H1 (cell line): ENCODE measurements around the gene COL8A2. TPM values are rescaled to one million over a fixed set of nuclear protein-coding genes. Genes with fewer than 3 reads are reported as not detected.

Experiments used
- CTCF ChIA-PET: fragments of 300-600 bp; sonication (Branson Sonifier 250); formaldehyde crosslinking; loops from one replicate; lab custom pipeline; 2021; ENCODE audit not compliant: partially characterized antibody; lab: Charles Lee
- POLR2A ChIA-PET: fragments of 300-600 bp; sonication (Branson Sonifier 250); formaldehyde crosslinking; loops from one replicate; lab custom pipeline; 2021; ENCODE audit warnings: inconsistent platforms; ENCODE audit not compliant: partially characterized antibody; lab: Charles Lee
- DNase-seq, 2 experiments: peaks; one replicate each; pipeline versions ENCODE4 v3.0.0 to v3.0.0-alpha.2; 2010 to 2022; ENCODE audit warnings: low spot score in 2 of 2, low read depth in 1 of 2, mixed read lengths in 1 of 2
- FAIRE-seq: peaks from 2 replicates; lab custom pipeline; 2011; peaks lifted over from hg19 to GRCh38; lab: Jason Lieb, UNC
- H2AFZ ChIP-seq: 2 replicates; pipeline ENCODE4 v1.8.1; 2012; ENCODE audit warnings: low read length, inconsistent platforms
- H2AK5ac ChIP-seq: 2 replicates; pipeline ENCODE4 v1.6.1; 2013; ENCODE audit warnings: low read depth, low read length
- H2BK120ac ChIP-seq: replicated peaks from 2 replicates; pipeline ENCODE3; 2013; ENCODE audit warnings: low read depth, low read length, inconsistent platforms
- H2BK12ac ChIP-seq: 2 replicates; pipeline ENCODE4 v1.6.1; 2013; ENCODE audit warnings: low read depth, low read length
- H2BK15ac ChIP-seq: 2 replicates; pipeline ENCODE4 v1.6.1; 2013; ENCODE audit warnings: low read length
- H2BK20ac ChIP-seq: 2 replicates; pipeline ENCODE4 v1.6.1; 2013; ENCODE audit warnings: low read length
- H2BK5ac ChIP-seq: 2 replicates; pipeline ENCODE4 v1.6.1; 2013; ENCODE audit warnings: low read depth, low read length
- H3K14ac ChIP-seq: 2 replicates; pipeline ENCODE4 v1.6.1; 2013; ENCODE audit warnings: inconsistent platforms; ENCODE audit not compliant: insufficient read length
- H3K18ac ChIP-seq: 2 replicates; pipeline ENCODE4 v1.6.1; 2013; ENCODE audit warnings: low read length; ENCODE audit errors: extremely low read depth
- H3K23ac ChIP-seq: 2 replicates; pipeline ENCODE4 v1.6.1; 2013; ENCODE audit warnings: inconsistent platforms; ENCODE audit not compliant: insufficient read length
- H3K23me2 ChIP-seq: 2 replicates; pipeline ENCODE4 v1.6.1; 2013; ENCODE audit warnings: low read depth, low read length
- H3K27ac ChIP-seq: 2 replicates; pipeline ENCODE4 v1.6.1; 2011; ENCODE audit warnings: low read depth, low read length, inconsistent platforms
- H3K27me3 ChIP-seq, 4 experiments: replicated peaks in 1 of 4; 1 replicate in 1 of 4; 2 replicates in 3 of 4; pipeline versions ENCODE4 v1.6.1 to v1.8.1; 2011 to 2013; ENCODE audit warnings: low read length in 3 of 4, mild to moderate bottlenecking in 3 of 4, inconsistent platforms in 2 of 4, mixed read lengths in 2 of 4, moderate library complexity in 1 of 4; ENCODE audit not compliant: control insufficient read depth in 3 of 4, insufficient read depth in 3 of 4; ENCODE audit errors: extremely low read depth in 1 of 4
- H3K36me3 ChIP-seq, 4 experiments: 2 replicates each; pipeline versions ENCODE4 v1.6.1 to v1.8.1; 2011 to 2013; ENCODE audit warnings: mild to moderate bottlenecking in 4 of 4, low read length in 3 of 4, moderate library complexity in 2 of 4, control low read depth in 1 of 4, inconsistent platforms in 1 of 4; ENCODE audit not compliant: insufficient read depth in 4 of 4, control insufficient read depth in 2 of 4
- H3K4ac ChIP-seq: replicated peaks from 2 replicates; pipeline ENCODE3; 2013; ENCODE audit warnings: low read length, low read depth, mixed read lengths, inconsistent platforms; ENCODE audit not compliant: insufficient read length
- H3K4me1 ChIP-seq, 4 experiments: replicated peaks in 1 of 4; 1 replicate in 1 of 4; 2 replicates in 3 of 4; pipeline versions ENCODE4 v1.6.1 to v1.8.1; 2011 to 2013; ENCODE audit warnings: low read length in 3 of 4, inconsistent platforms in 2 of 4, mixed read lengths in 1 of 4; ENCODE audit not compliant: insufficient read depth in 4 of 4, control insufficient read depth in 3 of 4
- H3K4me2 ChIP-seq, 2 experiments: 2 replicates each; pipeline versions ENCODE4 v1.6.1 to v1.8.1; 2011 to 2013; ENCODE audit warnings: low read depth in 2 of 2, low read length in 2 of 2, control low read depth in 1 of 2, inconsistent platforms in 1 of 2, mild to moderate bottlenecking in 1 of 2; ENCODE audit not compliant: insufficient read depth in 1 of 2
- H3K4me3 ChIP-seq, 4 experiments: fragments of 200-600, 300-600 bp in 1 of 4; sonication (generic), shearing (Covaris generic), sonication (Bioruptor Twin) in 1 of 4; 2 replicates each; pipeline versions ENCODE4 v1.5.1 to v1.8.1; 2011 to 2016; ENCODE audit warnings: low read length in 4 of 4, low read depth in 3 of 4, control low read depth in 2 of 4, inconsistent platforms in 2 of 4, mild to moderate bottlenecking in 2 of 4, mixed read lengths in 1 of 4, moderate library complexity in 1 of 4; ENCODE audit not compliant: insufficient read depth in 2 of 4; ENCODE audit errors: extremely low read depth in 1 of 4
- H3K56ac ChIP-seq: replicated peaks from 2 replicates; pipeline ENCODE3; 2013; ENCODE audit warnings: low read depth, mild to moderate bottlenecking, mixed read lengths, low read length, inconsistent platforms; ENCODE audit not compliant: insufficient read length
- H3K79me1 ChIP-seq: 2 replicates; pipeline ENCODE4 v1.6.1; 2013; ENCODE audit warnings: low read depth, low read length, control low read depth
- H3K79me2 ChIP-seq, 2 experiments: 2 replicates each; pipeline versions ENCODE4 v1.6.1 to v1.8.1; 2012 to 2013; ENCODE audit warnings: low read length in 2 of 2, mild to moderate bottlenecking in 2 of 2, inconsistent platforms in 1 of 2; ENCODE audit not compliant: insufficient read depth in 2 of 2, control insufficient read depth in 1 of 2
- H3K9ac ChIP-seq, 4 experiments: replicated peaks in 1 of 4; 1 replicate in 1 of 4; 2 replicates in 3 of 4; pipeline versions ENCODE4 v1.6.1 to v1.8.1; 2011 to 2013; ENCODE audit warnings: low read depth in 3 of 4, low read length in 3 of 4, control low read depth in 2 of 4, mild to moderate bottlenecking in 2 of 4, moderate library complexity in 2 of 4, inconsistent platforms in 1 of 4; ENCODE audit errors: extremely low read depth in 1 of 4
- H3K9me3 ChIP-seq, 2 experiments: 2 replicates each; pipeline versions ENCODE4 v1.6.1 to v1.8.1; 2012 to 2013; ENCODE audit warnings: mild to moderate bottlenecking in 2 of 2, moderate library complexity in 2 of 2, control low read depth in 1 of 2, inconsistent platforms in 1 of 2, low read depth in 1 of 2, low read length in 1 of 2, mixed read lengths in 1 of 2; ENCODE audit not compliant: insufficient read depth in 2 of 2
- H4K20me1 ChIP-seq, 2 experiments: replicated peaks in 1 of 2; 2 replicates each; pipeline versions ENCODE3 to v1.8.1; 2011 to 2013; ENCODE audit warnings: inconsistent platforms in 2 of 2, low read length in 2 of 2, mild to moderate bottlenecking in 1 of 2; ENCODE audit not compliant: insufficient read depth in 2 of 2, control insufficient read depth in 1 of 2
- H4K5ac ChIP-seq: 2 replicates; pipeline ENCODE4 v1.6.1; 2013; ENCODE audit warnings: low read length, low read depth, mixed read lengths, inconsistent platforms; ENCODE audit not compliant: insufficient read length
- H4K8ac ChIP-seq: 2 replicates; pipeline ENCODE4 v1.8.0; 2013; ENCODE audit warnings: mild to moderate bottlenecking, moderate library complexity, low read length, inconsistent platforms; ENCODE audit not compliant: insufficient read depth; ENCODE audit errors: extremely low read depth
- H4K91ac ChIP-seq: replicated peaks from 2 replicates; pipeline ENCODE3; 2013; ENCODE audit warnings: low read length, mixed read lengths, inconsistent platforms; ENCODE audit not compliant: insufficient read length
- ASH2L ChIP-seq: fragments of 200-600, 300-600 bp; sonication (generic); IDR thresholded peaks from one replicate; pipeline ENCODE4 v1.7.1; 2017; ENCODE audit warnings: low read length
- BCL11A ChIP-seq, 2 experiments: IDR thresholded peaks; one replicate each; pipeline ENCODE4 v1.6.1; 2011; ENCODE audit warnings: low read depth in 2 of 2, low read length in 2 of 2, mild to moderate bottlenecking in 2 of 2
- JUND ChIP-seq: IDR thresholded peaks from 2 replicates; pipeline ENCODE4 v1.6.1; 2011; ENCODE audit warnings: mild to moderate bottlenecking, improper control_type of control experiment, low read length
- KDM4A ChIP-seq: IDR thresholded peaks from one replicate; pipeline ENCODE4 v1.7.1; 2012; ENCODE audit warnings: low read depth, mild to moderate bottlenecking, moderate library complexity, low read length, inconsistent platforms; ENCODE audit not compliant: severe bottlenecking
- RXRA ChIP-seq: IDR thresholded peaks from 2 replicates; pipeline ENCODE4 v1.6.1; 2011; ENCODE audit warnings: low read depth, mild to moderate bottlenecking, low read length, moderate library complexity; ENCODE audit not compliant: insufficient read depth
- SAP30 ChIP-seq: fragments of 300-600 bp; sonication (generic); IDR thresholded peaks from 2 replicates; pipeline ENCODE4 v1.7.1; 2012; ENCODE audit warnings: low read length, moderate library complexity, mild to moderate bottlenecking, inconsistent platforms; ENCODE audit not compliant: insufficient read depth, insufficient replicate concordance
- SP2 ChIP-seq: IDR thresholded peaks from 2 replicates; pipeline ENCODE4 v1.6.1; 2012; ENCODE audit warnings: mild to moderate bottlenecking, low read length, inconsistent platforms
- USF2 ChIP-seq: IDR thresholded peaks from 2 replicates; pipeline ENCODE4 v1.6.1; 2011; ENCODE audit warnings: low read length, improper control_type of control experiment
- WGBS, 2 experiments: shearing (Covaris generic) in 1 of 2; methylation state at CpG; one replicate each; pipeline versions ENCODE4 v1.1.6 to v1.1.7; 2013 to 2015; ENCODE audit warnings: low lambda C conversion rate in 2 of 2, mixed read lengths in 2 of 2, inconsistent platforms in 1 of 2, low coverage in 1 of 2, missing lambda C conversion rate in 1 of 2; ENCODE audit not compliant: insufficient replicate concordance in 2 of 2, insufficient coverage in 1 of 2, insufficient read length in 1 of 2; ENCODE audit errors: extremely low coverage in 1 of 2, missing lambda C conversion rate in 1 of 2; 5-methylcytosine and 5-hydroxymethylcytosine counted together
- polyA plus RNA-seq, 7 experiments: library from polyadenylated mRNA; depleted of rRNA in 3 of 7; stranded (reverse) in 5 of 7; unstranded in 2 of 7; fragments of >200 nt in 5 of 7; fragments of 200-250 nt in 2 of 7; gene quantifications; 1 replicate in 5 of 7; 2 replicates in 1 of 7; 4 replicates in 1 of 7; pipeline versions ENCODE4 v1.2.1 to v1.2.3, GENCODE V29; 2011 to 2013; ENCODE audit warnings: missing spikeins in 2 of 7, mixed read lengths in 2 of 7
- total RNA-seq: library from RNA; stranded (reverse); fragmentation: NEBNext Ultra II Directional; extraction: Animal tissue kit (Norgen Biotek cat#: 25700); gene quantifications from 2 replicates; pipeline ENCODE4 v1.2.1, GENCODE V29; 2021
- TF ChIP-seq, protein P1 (sequence below): IDR thresholded peaks from 2 replicates; pipeline ENCODE4 v1.6.1; 2012; ENCODE audit warnings: inconsistent platforms

COL8A2 gene
- total and polyA plus RNA-seq, 2 of the 8 experiments (the other 6 are each of a cell fraction or from before 2014, with no cell fraction given), result 2.1 to 2.8 TPM

GRCh38 chr1:36100376-36100775 is 24.6 kb downstream of the COL8A2 start:
- no peak overlapping the region for H3K4me3 ChIP-seq
- no peak overlapping the region for H4K8ac ChIP-seq
- no peaks in the 10 kb centered on the region for H3K9me3 ChIP-seq
- no peaks in the 10 kb centered on the region for H3K79me2 ChIP-seq
- H3K27ac ChIP-seq, result no peak overlapping the region
- DNase-seq, result no peak
- no peak overlapping the region for H2BK15ac ChIP-seq
- no peak overlapping the region for H3K4me2 ChIP-seq
- H3K4me1 ChIP-seq, result peaks cover 0 to 11% (median 7%) of the 10 kb centered on the region in 4 experiments; a peak in 3 of 7 replicates
- H2AK5ac ChIP-seq, result no peak overlapping the region
- no peak overlapping the region for H3K23ac ChIP-seq
- H3K18ac ChIP-seq, result no peak overlapping the region
- no peaks in the 10 kb centered on the region for H3K23me2 ChIP-seq
- no peak overlapping the region for H2BK5ac ChIP-seq
- POLR2A ChIA-PET, result interaction anchor here (7.8 kb wide), 1 partner anchor 34 kb away, joined by 61 read pairs; no protein-coding TSS in a partner anchor
- no peak overlapping the region for H2BK120ac ChIP-seq
- no peak overlapping the region for H3K14ac ChIP-seq
- no peak overlapping the region for H2AFZ ChIP-seq
- WGBS, 2 experiments, result 91% methylated on average over 6 of the region's 6 CpGs; no CpG with 5 or more reads in 1 of the 2 experiments
- H3K27me3 ChIP-seq, result 0 out of 7 replicates have a peak, but pooled peaks cover 0 to 2% (median 0%) of the 10 kb centered on the region in 4 experiments
- H4K5ac ChIP-seq, result no peak overlapping the region
- H4K91ac ChIP-seq, result no peak overlapping the region
- H3K36me3 ChIP-seq, result no peaks in the 10 kb centered on the region; a peak in 1 of 8 replicates
- FAIRE-seq, result no peak
- H3K79me1 ChIP-seq, result no peaks in the 10 kb centered on the region
- CTCF ChIA-PET, result interaction anchor here (0.6 to 32.6 kb wide), 19 partner anchors 9 to 224 kb away, joined by 3 to 738 read pairs (median 6); partner anchors contain the start of genes COL8A2 and TRAPPC3
- no peak overlapping the region for H2BK12ac ChIP-seq
- H3K4ac ChIP-seq, result no peak overlapping the region
- no peak overlapping the region for H3K56ac ChIP-seq
- H4K20me1 ChIP-seq, result no peaks in the 10 kb centered on the region
- no peak overlapping the region for H3K9ac ChIP-seq
- H2BK20ac ChIP-seq, result no peak overlapping the region
- no peak for TF ChIP-seq USF2
- TF ChIP-seq SAP30, result no peak
- TF ChIP-seq, protein P1, sequence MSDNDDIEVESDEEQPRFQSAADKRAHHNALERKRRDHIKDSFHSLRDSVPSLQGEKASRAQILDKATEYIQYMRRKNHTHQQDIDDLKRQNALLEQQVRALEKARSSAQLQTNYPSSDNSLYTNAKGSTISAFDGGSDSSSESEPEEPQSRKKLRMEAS, result no peak
- TF ChIP-seq SP2, result no peak
- no peak for TF ChIP-seq KDM4A
- no peak for TF ChIP-seq BCL11A (IDR thresholded peaks at IDR 0.05; ENCODE audit: low read depth in 2 of 2, low read length in 2 of 2)
- TF ChIP-seq JUND, result no peak
- no peak for TF ChIP-seq RXRA
- no peak for TF ChIP-seq ASH2L
